Esophagus (tissue), 2 donors: ENCODE data around the gene CAMK2A. TPM values are rescaled to one million over a fixed set of nuclear protein-coding genes. Genes with fewer than 3 reads are reported as not detected.

ENCODE experiments used
- H3K27ac ChIP-seq, 2 donors: one replicate each; pipeline ENCODE4 v1.5.1; 2013; ENCODE audit warnings: low read depth in 2 of 2, mild to moderate bottlenecking in 2 of 2, inconsistent platforms in 1 of 2, low read length in 1 of 2, moderate library complexity in 1 of 2
- H3K27me3 ChIP-seq, 2 donors: one replicate each; pipeline ENCODE4 v1.6.1; 2013; ENCODE audit warnings: low read length in 2 of 2, control low read depth in 1 of 2, mild to moderate bottlenecking in 1 of 2; ENCODE audit not compliant: insufficient read depth in 2 of 2, control insufficient read depth in 1 of 2
- H3K36me3 ChIP-seq, 2 donors: one replicate each; pipeline ENCODE4 v1.6.1; 2013; ENCODE audit warnings: low read length in 1 of 2; ENCODE audit not compliant: control insufficient read depth in 2 of 2, insufficient read depth in 2 of 2
- H3K4me1 ChIP-seq, 2 donors: one replicate each; pipeline ENCODE4 v1.6.1; 2013; ENCODE audit warnings: low read length in 1 of 2; ENCODE audit not compliant: control insufficient read depth in 2 of 2, insufficient read depth in 2 of 2
- H3K4me3 ChIP-seq, 2 donors: one replicate each; pipeline ENCODE4 v1.5.1; 2013; ENCODE audit warnings: low read length in 2 of 2, mild to moderate bottlenecking in 2 of 2, low read depth in 1 of 2, moderate library complexity in 1 of 2
- H3K9me3 ChIP-seq, 2 donors: one replicate each; pipeline ENCODE4 v1.6.1; 2013; ENCODE audit warnings: mild to moderate bottlenecking in 2 of 2, low read depth in 1 of 2, low read length in 1 of 2, moderate library complexity in 1 of 2; ENCODE audit not compliant: control insufficient read depth in 2 of 2, insufficient read depth in 1 of 2
- WGBS, 2 donors: extraction: QIAGEN DNeasy Blood & Tissue Kit; methylation state at CpG; one replicate each; pipeline ENCODE4 v1.1.7; 2013; 5-methylcytosine and 5-hydroxymethylcytosine counted together
- polyA plus RNA-seq, 2 donors: library from polyadenylated mRNA; stranded (reverse); fragments of 200-250 nt; gene quantifications; one replicate each; pipeline ENCODE4 v1.2.3, GENCODE V29; 2013
- donor health status: healthy with polysubstance abuse.
- donor health status: Bipolar disorder and iron deficiency.

CAMK2A gene
- polyA plus RNA-seq, 2 donors: 0.11 to 0.24 TPM

DNA sequence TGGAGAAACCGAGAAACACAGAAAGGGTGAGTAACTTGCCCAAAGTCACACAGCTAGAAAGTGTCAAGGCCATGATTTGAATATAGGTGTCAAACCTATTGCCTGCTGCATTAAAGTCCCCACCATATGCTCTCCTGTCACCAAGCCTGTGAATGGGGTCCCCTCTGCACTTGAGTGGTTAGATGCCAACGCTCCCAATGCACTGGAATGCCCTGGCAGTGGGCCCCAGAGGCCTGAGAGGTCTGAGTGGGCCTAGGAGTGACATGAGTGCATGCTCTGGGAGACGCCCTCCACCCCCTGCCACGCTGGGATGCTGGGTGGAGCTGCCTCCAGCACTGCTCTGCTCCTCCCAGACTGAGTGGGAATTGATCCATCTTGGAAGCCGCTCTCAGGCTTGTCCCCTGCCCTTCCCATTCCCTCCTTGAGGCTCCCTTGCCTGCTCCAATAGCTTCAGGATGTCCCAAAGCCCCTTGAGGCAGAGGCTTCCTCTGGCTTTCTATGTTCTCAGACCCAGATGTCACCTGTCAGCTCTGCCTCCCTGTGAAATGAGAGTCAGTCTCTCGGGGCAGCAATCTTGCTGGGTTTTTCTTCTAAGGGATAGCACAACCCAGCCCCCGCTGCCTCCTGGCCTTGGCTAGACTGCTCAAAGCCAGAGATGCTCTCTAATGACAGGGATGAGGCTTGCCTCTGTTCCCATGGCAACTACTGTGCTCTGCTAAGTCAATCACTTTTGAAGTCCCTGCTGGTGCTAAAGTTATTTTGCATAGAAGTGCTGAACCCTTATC lies 19.7 kb upstream of the CAMK2A start:
- Histone ChIP-seq H3K4me1 (no peaks in the 10 kb centered on the region), H3K9me3 (no peaks in the 10 kb centered on the region), H3K27me3 (no peaks in the 10 kb centered on the region), H3K4me3 (no peak overlapping the region), H3K27ac (no peak overlapping the region), H3K36me3 (no peaks in the 10 kb centered on the region)
- WGBS, 2 donors: 61 to 63% methylated on average over 7 of the region's 7 CpGs

DNA sequence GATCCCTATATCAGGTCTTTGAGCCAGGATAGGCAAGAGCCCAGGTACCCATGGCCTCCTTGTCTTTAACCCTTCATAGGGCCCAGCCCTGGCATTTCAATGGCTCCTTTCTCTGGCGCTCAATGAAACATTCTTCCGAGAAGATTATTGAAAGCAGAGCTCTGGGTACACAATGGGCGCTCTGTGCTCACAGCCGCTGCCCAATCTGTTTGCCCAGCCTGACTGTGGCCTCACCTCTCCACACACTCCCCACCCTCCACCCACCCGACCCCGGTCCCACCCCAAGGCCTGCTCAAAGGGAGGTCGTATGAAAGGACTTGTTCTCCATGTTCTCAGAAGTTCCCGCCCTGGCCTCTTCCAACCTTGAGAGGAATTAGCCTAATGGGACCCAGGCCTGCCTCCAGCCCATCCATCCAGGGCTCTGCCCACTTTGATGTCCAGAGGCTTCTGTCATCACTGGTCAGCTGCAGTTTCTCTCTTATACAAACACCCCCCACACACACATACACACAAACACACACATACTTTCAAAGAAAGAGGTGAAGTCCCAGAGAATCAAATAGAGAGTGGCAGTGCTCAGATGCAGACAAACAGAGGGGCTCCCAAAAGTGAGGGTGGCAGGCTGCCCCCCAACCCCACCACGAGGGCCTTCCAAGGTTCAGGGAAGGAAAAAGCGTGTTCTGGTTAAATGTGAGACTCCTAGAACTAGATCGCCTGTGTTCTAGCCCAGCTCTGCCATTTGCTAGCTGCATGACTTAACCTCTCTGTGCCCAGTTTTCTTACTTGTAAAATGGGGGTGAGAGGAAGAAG lies 18.2 kb upstream of the CAMK2A start:
- H3K9me3 ChIP-seq: no peaks in the 10 kb centered on the region
- no peaks in the 10 kb centered on the region for H3K36me3 ChIP-seq
- H3K4me1 ChIP-seq: peaks cover 0 to 3% of the 10 kb centered on the region in 2 donors
- H3K27ac ChIP-seq: no peak overlapping the region
- H3K27me3 ChIP-seq: no peaks in the 10 kb centered on the region
- WGBS, 2 donors: 70 to 79% methylated on average over 11 of the region's 11 CpGs
- H3K4me3 ChIP-seq: no peak overlapping the region

DNA sequence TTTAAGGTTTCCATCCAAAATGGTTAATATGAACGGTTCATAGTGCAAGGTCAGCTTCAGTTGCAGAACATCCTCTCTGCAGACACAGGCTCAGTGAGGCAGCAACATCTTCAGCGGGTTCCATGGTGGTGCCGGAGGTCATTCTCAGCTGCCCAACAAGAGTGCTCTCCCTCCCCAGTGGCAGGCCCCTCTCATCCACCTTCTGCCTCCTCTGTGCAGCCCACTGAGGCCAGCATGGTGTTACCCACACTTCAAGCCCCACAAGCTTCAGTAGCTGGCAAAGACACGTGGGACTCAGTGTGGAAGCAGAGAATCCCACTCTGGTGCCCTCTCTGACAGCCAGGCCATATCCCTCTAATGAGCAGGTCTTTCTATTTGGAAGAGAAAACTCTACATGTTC lies 17.2 kb upstream of the CAMK2A start:
- 92 to 93% methylated on average over 4 of the region's 4 CpGs for WGBS, 2 donors
- H3K4me1 ChIP-seq: peaks cover 5 to 11% of the 10 kb centered on the region in 2 donors
- no peaks in the 10 kb centered on the region for H3K9me3 ChIP-seq
- H3K27me3 ChIP-seq: no peaks in the 10 kb centered on the region
- no peaks in the 10 kb centered on the region for H3K36me3 ChIP-seq
- no peak overlapping the region for H3K4me3 ChIP-seq
- no peak overlapping the region for H3K27ac ChIP-seq

DNA sequence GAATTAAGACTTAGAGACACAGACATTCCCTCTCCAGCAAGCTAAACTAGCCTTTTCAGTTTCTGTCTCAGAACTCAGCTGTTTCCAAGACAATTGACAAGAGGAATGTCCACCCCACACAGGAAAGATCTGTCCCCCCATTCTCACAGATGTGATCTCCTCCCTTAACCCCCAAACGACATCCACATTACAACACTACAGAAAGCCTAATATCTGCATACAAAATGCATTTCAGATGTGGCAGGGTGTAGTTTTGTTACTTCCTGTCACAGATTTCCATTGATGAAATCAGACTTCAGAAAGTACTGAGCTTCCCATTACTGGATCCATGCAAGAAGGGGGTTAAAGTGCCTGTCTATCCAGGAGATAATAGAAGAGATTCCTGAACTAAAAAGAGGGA lies 16.0 kb upstream of the CAMK2A start:
- no peaks in the 10 kb centered on the region for H3K9me3 ChIP-seq
- no peak overlapping the region for H3K4me3 ChIP-seq
- H3K4me1 ChIP-seq: peaks cover 9 to 11% of the 10 kb centered on the region in 2 donors
- H3K27me3 ChIP-seq: no peaks in the 10 kb centered on the region
- H3K36me3 ChIP-seq: no peaks in the 10 kb centered on the region
- WGBS, 2 donors: 40 to 47% methylated on average over 1 of the region's 1 CpG
- no peak overlapping the region for H3K27ac ChIP-seq

DNA sequence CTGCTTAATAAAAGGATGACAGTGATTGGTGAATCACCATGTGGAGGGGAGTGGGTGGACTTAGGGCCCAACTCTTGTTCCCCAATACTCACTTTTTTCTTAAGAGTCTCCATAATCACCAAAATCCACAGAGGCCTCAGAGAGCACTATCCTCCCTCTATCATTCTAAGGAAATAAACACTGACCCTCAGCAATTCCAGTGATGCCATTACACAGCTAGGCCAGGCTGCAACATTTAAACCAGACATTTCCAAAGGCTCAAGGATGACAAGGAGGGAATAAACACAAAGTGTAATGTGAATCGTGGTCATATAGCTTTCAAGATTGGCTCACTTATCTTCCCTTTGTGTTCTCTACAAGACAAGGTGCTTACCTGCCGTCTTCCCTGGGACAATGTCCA lies 15.5 kb upstream of the CAMK2A start:
- Histone ChIP-seq H3K4me3 (no peak overlapping the region), H3K36me3 (no peaks in the 10 kb centered on the region), H3K9me3 (no peaks in the 10 kb centered on the region), H3K4me1 (peaks cover 11% of the 10 kb centered on the region in 2 donors), H3K27ac (no peak overlapping the region), H3K27me3 (no peaks in the 10 kb centered on the region)
- WGBS, 2 donors: 50 to 72% methylated on average over 2 of the region's 2 CpGs

DNA sequence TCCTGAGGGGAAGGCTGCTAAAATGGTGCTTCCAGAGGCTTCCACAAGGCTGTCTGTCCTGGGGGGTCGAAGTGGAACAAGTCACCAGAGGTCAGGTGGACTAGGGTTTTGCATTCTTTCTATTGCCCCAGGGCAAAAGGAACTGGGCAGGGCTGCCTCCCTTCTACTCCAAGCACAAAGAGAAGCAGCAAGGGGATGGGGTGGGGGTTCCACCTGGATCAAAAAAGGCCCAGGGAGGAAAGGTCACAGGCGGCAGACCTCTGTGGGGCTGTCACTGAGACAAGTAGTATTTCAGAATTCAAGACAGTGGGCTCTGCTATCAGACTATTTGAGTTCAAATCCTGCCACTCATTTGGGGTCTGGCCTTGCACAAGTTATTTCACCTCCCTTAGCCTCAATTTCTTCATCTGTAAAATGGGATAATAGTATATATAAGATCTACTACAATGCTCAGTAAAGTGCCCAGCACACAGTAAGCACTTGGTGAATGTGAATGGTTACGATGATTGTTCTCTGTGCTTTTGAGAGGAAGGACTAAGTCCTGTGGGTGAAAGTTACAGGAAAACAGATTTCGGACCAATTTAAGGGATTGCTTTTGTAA lies 15.0 kb upstream of the CAMK2A start:
- WGBS, 2 donors: 77 to 78% methylated on average over 4 of the region's 4 CpGs
- H3K27me3 ChIP-seq: no peaks in the 10 kb centered on the region
- peaks cover 11% of the 10 kb centered on the region in 2 donors for H3K4me1 ChIP-seq
- H3K27ac ChIP-seq: no peak overlapping the region
- no peaks in the 10 kb centered on the region for H3K36me3 ChIP-seq
- H3K9me3 ChIP-seq: no peaks in the 10 kb centered on the region
- no peak overlapping the region for H3K4me3 ChIP-seq

DNA sequence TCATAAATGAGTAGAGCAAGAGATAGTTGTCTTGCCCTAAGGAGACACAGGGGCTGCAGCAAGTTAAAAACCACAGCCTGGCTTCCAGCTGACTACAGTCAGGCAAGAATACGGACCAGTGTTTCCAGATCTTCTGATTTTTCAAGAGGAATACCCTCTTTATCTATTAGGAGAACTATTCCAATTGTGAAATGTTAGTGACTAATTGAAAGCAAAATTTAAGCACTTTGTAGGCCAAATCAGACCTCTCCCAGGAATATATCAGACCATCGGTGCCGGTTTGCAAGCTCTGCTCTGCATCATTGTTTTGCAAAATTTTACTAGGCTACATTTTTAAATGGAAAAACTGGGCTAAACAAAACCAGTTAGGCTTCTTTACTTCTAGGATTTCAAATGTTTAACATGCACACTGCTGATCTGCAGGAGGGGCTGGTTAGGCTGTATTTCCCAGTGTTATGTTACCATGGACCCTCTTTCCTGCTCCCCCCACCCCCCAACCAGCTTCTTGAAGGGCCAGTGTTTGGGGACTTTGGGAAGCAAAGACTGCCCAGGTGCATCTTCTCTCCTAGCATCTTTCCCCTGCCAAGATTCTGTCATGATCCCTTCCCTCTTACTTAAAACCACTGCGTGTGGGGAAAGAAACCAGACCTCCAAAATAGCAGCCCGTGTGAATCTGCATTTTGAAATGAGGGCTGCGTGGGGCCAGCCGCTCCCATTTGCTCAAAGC lies 14.2 kb upstream of the CAMK2A start:
- Histone ChIP-seq H3K27ac (peak overlapping the region in 1 of 2 donors; percentile 29), H3K4me1 (peaks cover 11% of the 10 kb centered on the region in 2 donors), H3K4me3 (no peak overlapping the region), H3K9me3 (no peaks in the 10 kb centered on the region), H3K36me3 (no peaks in the 10 kb centered on the region), H3K27me3 (no peaks in the 10 kb centered on the region)
- 55 to 59% methylated on average over 7 of the region's 7 CpGs for WGBS, 2 donors

DNA sequence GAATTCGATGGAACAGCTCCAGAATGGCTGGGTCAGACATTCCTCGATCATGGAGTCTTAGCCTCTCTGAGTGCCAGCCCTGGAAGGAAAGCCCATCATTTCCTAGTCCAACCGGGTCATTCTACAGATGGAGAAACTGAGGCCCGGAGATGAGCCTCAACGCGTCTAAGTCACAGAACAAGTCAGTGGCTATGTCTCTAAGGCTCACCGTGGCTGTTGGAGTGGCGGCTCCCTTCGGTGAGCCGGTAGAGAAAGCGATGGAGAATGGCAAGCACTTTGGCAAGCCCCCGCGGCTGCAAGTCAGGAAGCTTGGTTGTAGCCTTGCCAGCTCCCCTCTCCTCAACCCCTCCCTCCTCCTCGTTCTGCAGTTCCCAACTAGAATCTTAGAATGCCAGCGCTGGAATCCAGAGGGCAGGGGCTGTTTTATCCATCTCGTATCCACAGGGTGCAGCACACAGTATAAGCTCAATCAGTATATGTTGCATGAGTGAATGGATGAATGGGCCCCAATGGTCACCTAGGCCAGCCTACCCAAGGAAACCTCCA lies 13.6 kb upstream of the CAMK2A start:
- 29 to 32% methylated on average over 16 of the region's 16 CpGs for WGBS, 2 donors
- Histone ChIP-seq H3K9me3 (no peaks in the 10 kb centered on the region), H3K27ac (peak overlapping the region in 1 of 2 donors; percentile 27), H3K4me3 (peak overlapping the region in 1 of 2 donors; percentile 42), H3K36me3 (no peaks in the 10 kb centered on the region), H3K27me3 (no peaks in the 10 kb centered on the region), H3K4me1 (peaks cover 15 to 17% of the 10 kb centered on the region in 2 donors)
